Loucy (cell line): Measurements from ENCODE around the gene SIK2.

Experiments
- H2AFZ ChIP-seq: fragments of 200-600 bp; sonication (generic); 2 replicates; pipeline ENCODE4 v1.6.0; 2016; ENCODE audit warnings: antibody characterized with exemption, mild to moderate bottlenecking, low read length, moderate library complexity
- H3F3A ChIP-seq: fragments of 200-600 bp; 2 replicates; pipeline ENCODE4 v1.6.0; 2016; ENCODE audit warnings: antibody characterized with exemption, low read depth, mild to moderate bottlenecking
- H3K27me3 ChIP-seq: fragments of 200-600 bp; sonication (generic); 2 replicates; pipeline ENCODE4 v1.6.1; 2014; ENCODE audit warnings: low read length, mild to moderate bottlenecking; ENCODE audit not compliant: insufficient read depth, poor library complexity, severe bottlenecking
- H3K36me3 ChIP-seq: fragments of 200-600 bp; sonication (generic); 2 replicates; pipeline ENCODE4 v1.6.1; 2016; ENCODE audit warnings: low read length; ENCODE audit not compliant: insufficient read depth
- H3K4me1 ChIP-seq: fragments of 200-600 bp; sonication (generic); 2 replicates; pipeline ENCODE4 v1.5.1; 2014; ENCODE audit warnings: low read length, mild to moderate bottlenecking; ENCODE audit not compliant: insufficient read depth, poor library complexity, severe bottlenecking
- H3K4me2 ChIP-seq: fragments of 200-600 bp; sonication (generic); 2 replicates; pipeline ENCODE4 v1.6.0; 2014; ENCODE audit warnings: antibody characterized with exemption, low read length, low read depth, mild to moderate bottlenecking; ENCODE audit not compliant: poor library complexity, severe bottlenecking
- H3K4me3 ChIP-seq: fragments of 200-600 bp; sonication (generic); 2 replicates; pipeline ENCODE4 v1.5.1; 2014; ENCODE audit warnings: low read length, mild to moderate bottlenecking, mixed read lengths; ENCODE audit not compliant: poor library complexity, severe bottlenecking
- H3K79me2 ChIP-seq: fragments of 200-600 bp; sonication (generic); 2 replicates; pipeline ENCODE4 v1.6.1; 2014; ENCODE audit warnings: low read length; ENCODE audit not compliant: insufficient read depth
- H3K9ac ChIP-seq: fragments of 200-600 bp; sonication (generic); 2 replicates; pipeline ENCODE4 v1.6.0; 2014; ENCODE audit warnings: mild to moderate bottlenecking, low read depth, low read length, moderate library complexity; ENCODE audit not compliant: poor library complexity, severe bottlenecking
- H3K9me2 ChIP-seq: fragments of 200-600 bp; sonication (generic); replicated peaks from 2 replicates; pipeline ENCODE4 v1.6.1; 2016; ENCODE audit warnings: low read depth, low read length, mixed read lengths
- H3K9me3 ChIP-seq: fragments of 200-600 bp; sonication (generic); 2 replicates; pipeline ENCODE4 v1.6.1; 2014; ENCODE audit warnings: mild to moderate bottlenecking, antibody characterized with exemption, low read length, low read depth; ENCODE audit not compliant: insufficient read depth
- H4K20me1 ChIP-seq: fragments of 200-600 bp; sonication (generic); 2 replicates; pipeline ENCODE4 v1.6.0; 2014; ENCODE audit warnings: antibody characterized with exemption, low read length, mild to moderate bottlenecking; ENCODE audit not compliant: insufficient read depth, poor library complexity, severe bottlenecking
- CTCF ChIP-seq: fragments of 200-600 bp; sonication (generic); conservative IDR thresholded peaks from 2 replicates; pipeline ENCODE4 v1.5.1; 2014; ENCODE audit warnings: mild to moderate bottlenecking, antibody characterized with exemption, low read length
- EZH2phosphoT487 ChIP-seq: fragments of 200-600 bp; IDR thresholded peaks from 2 replicates; pipeline ENCODE4 v1.6.1; 2018; ENCODE audit warnings: antibody characterized with exemption, mild to moderate bottlenecking, moderate library complexity, borderline replicate concordance

Gene SIK2

GRCh38 chr11:111720801-111721494 is 118.7 kb downstream of the SIK2 start:
- H3K4me3 ChIP-seq = no peak overlapping the region
- H3K4me1 ChIP-seq = no peaks in the 10 kb centered on the region
- TF ChIP-seq CTCF (no peak), EZH2phosphoT487 (no peak)
- no peak overlapping the region for H3K4me2 ChIP-seq
- no peaks in the 10 kb centered on the region for H4K20me1 ChIP-seq
- H3F3A ChIP-seq = no peaks in the 10 kb centered on the region
- no peaks in the 10 kb centered on the region for H3K9me2 ChIP-seq
- no peak overlapping the region for H3K9ac ChIP-seq
- H3K27me3 ChIP-seq = no peaks in the 10 kb centered on the region
- peaks cover 66% of the 10 kb centered on the region for H3K36me3 ChIP-seq
- H3K79me2 ChIP-seq = no peaks in the 10 kb centered on the region
- H2AFZ ChIP-seq = no peak overlapping the region
- no peaks in the 10 kb centered on the region for H3K9me3 ChIP-seq

DNA sequence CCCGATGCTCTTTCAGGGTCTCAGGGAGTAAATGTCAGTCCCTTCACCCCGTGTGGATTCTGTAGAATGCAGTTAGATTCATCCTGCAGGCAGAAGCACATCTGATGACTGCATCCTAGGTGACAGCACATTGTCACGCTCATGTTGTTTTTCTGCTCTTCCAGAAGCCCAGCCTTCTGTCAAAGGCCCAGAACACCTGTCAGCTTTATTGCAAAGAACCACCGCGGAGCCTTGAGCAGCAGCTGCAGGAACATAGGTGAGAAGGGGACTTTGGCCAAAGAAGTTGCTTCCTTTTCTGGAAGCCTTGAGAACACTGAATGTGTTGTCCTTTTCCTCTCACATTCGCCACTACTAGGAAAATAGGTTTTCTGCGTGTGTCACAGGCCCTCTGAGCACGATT is 120.3 kb downstream of the SIK2 start:
- no peak for TF ChIP-seq EZH2phosphoT487
- TF ChIP-seq CTCF = no peak
- peaks cover 77% of the 10 kb centered on the region for H3K36me3 ChIP-seq
- no peaks in the 10 kb centered on the region for H3K79me2 ChIP-seq
- H3K9ac ChIP-seq = no peak overlapping the region
- no peaks in the 10 kb centered on the region for H4K20me1 ChIP-seq
- H3K27me3 ChIP-seq = no peaks in the 10 kb centered on the region
- H3K9me3 ChIP-seq = no peaks in the 10 kb centered on the region
- no peaks in the 10 kb centered on the region for H3K4me1 ChIP-seq
- H3K9me2 ChIP-seq = no peaks in the 10 kb centered on the region
- no peak overlapping the region for H3K4me3 ChIP-seq
- no peaks in the 10 kb centered on the region for H3F3A ChIP-seq
- no peak overlapping the region for H2AFZ ChIP-seq
- H3K4me2 ChIP-seq = no peak overlapping the region

GRCh38 chr11:111723595-111723994 is 121.3 kb downstream of the SIK2 start:
- Histone ChIP-seq H3K36me3 (peaks cover 77% of the 10 kb centered on the region), H2AFZ (no peak overlapping the region), H4K20me1 (no peaks in the 10 kb centered on the region), H3F3A (no peaks in the 10 kb centered on the region), H3K9ac (no peak overlapping the region), H3K9me3 (no peaks in the 10 kb centered on the region), H3K4me2 (no peak overlapping the region), H3K9me2 (no peaks in the 10 kb centered on the region), H3K79me2 (no peaks in the 10 kb centered on the region), H3K4me3 (no peak overlapping the region), H3K27me3 (no peaks in the 10 kb centered on the region), H3K4me1 (no peaks in the 10 kb centered on the region)
- no peak for TF ChIP-seq CTCF
- TF ChIP-seq EZH2phosphoT487 = no peak
